ENCODE measurements around the gene TSPAN7.

TSPAN7 gene

GRCh38 chrX:38561126-38561868, at the start of gene TSPAN7:
Gene TSPAN7 (plus strand): TSS chrX:38561542. CDS start chrX:38561547, 5 bp downstream.
- H3K4me3 ChIP-seq (ENCODE audit: low read length in 2 of 2): peak within 1 kb of the TSS; percentile 67 to 78
- H3K36me3 ChIP-seq (ENCODE audit: control insufficient read depth in 2 of 2, insufficient read depth in 2 of 2, low read length in 2 of 2): no peaks in the 10 kb centered on the region
- H3K4me1 ChIP-seq (ENCODE audit: control insufficient read depth, insufficient read depth, low read length): peaks cover 7% of the 10 kb centered on the region
- peaks cover 0 to 3% of the 10 kb centered on the region in 2 donors for H3K9me3 ChIP-seq (ENCODE audit: control insufficient read depth in 2 of 2, low read length in 2 of 2)
- peaks cover 0 to 6% of the 10 kb centered on the region in 2 donors for H3K27me3 ChIP-seq (ENCODE audit: control insufficient read depth in 1 of 2, insufficient read depth in 2 of 2, low read length in 2 of 2)
- peak within 1 kb of the TSS; percentile 55 to 62 for H3K9ac ChIP-seq (ENCODE audit: low read length in 2 of 2)
- H3K27ac ChIP-seq (ENCODE audit: low read length): no peak within 1 kb of the TSS

GRCh38 chrX:38513112-38513742, 48.1 kb upstream of the TSPAN7 start:
- Histone ChIP-seq H3K27me3 (ENCODE audit: control insufficient read depth in 1 of 2, insufficient read depth in 2 of 2, low read length in 2 of 2) (peaks cover 0 to 2% of the 10 kb centered on the region in 2 donors), H3K9me3 (ENCODE audit: control insufficient read depth in 2 of 2, low read length in 2 of 2) (no peaks in the 10 kb centered on the region), H3K4me1 (ENCODE audit: control insufficient read depth, insufficient read depth, low read length) (no peaks in the 10 kb centered on the region), H3K27ac (ENCODE audit: low read length) (no peak overlapping the region), H3K9ac (ENCODE audit: low read length in 2 of 2) (no peak overlapping the region), H3K36me3 (ENCODE audit: control insufficient read depth in 2 of 2, insufficient read depth in 2 of 2, low read length in 2 of 2) (no peaks in the 10 kb centered on the region), H3K4me3 (ENCODE audit: low read length in 2 of 2) (no peak overlapping the region)

GRCh38 chrX:38514016-38514854, 47.1 kb upstream of the TSPAN7 start:
- Histone ChIP-seq H3K4me3 (ENCODE audit: low read length in 2 of 2) (no peak overlapping the region), H3K36me3 (ENCODE audit: control insufficient read depth in 2 of 2, insufficient read depth in 2 of 2, low read length in 2 of 2) (no peaks in the 10 kb centered on the region), H3K9me3 (ENCODE audit: control insufficient read depth in 2 of 2, low read length in 2 of 2) (no peaks in the 10 kb centered on the region), H3K27me3 (ENCODE audit: control insufficient read depth in 1 of 2, insufficient read depth in 2 of 2, low read length in 2 of 2) (peaks cover 0 to 2% of the 10 kb centered on the region in 2 donors), H3K4me1 (ENCODE audit: control insufficient read depth, insufficient read depth, low read length) (no peaks in the 10 kb centered on the region), H3K9ac (ENCODE audit: low read length in 2 of 2) (no peak overlapping the region), H3K27ac (ENCODE audit: low read length) (no peak overlapping the region)

GRCh38 chrX:38515291-38515690, 46.1 kb upstream of the TSPAN7 start:
- Histone ChIP-seq H3K36me3 (ENCODE audit: control insufficient read depth in 2 of 2, insufficient read depth in 2 of 2, low read length in 2 of 2) (no peaks in the 10 kb centered on the region), H3K4me3 (ENCODE audit: low read length in 2 of 2) (no peak overlapping the region), H3K4me1 (ENCODE audit: control insufficient read depth, insufficient read depth, low read length) (no peaks in the 10 kb centered on the region), H3K27me3 (ENCODE audit: control insufficient read depth in 1 of 2, insufficient read depth in 2 of 2, low read length in 2 of 2) (peaks cover 0 to 2% of the 10 kb centered on the region in 2 donors), H3K9me3 (ENCODE audit: control insufficient read depth in 2 of 2, low read length in 2 of 2) (no peaks in the 10 kb centered on the region), H3K27ac (ENCODE audit: low read length) (no peak overlapping the region), H3K9ac (ENCODE audit: low read length in 2 of 2) (no peak overlapping the region)

GRCh38 chrX:38516196-38516774, 45.1 kb upstream of the TSPAN7 start:
- H3K9me3 ChIP-seq (ENCODE audit: control insufficient read depth in 2 of 2, low read length in 2 of 2): no peaks in the 10 kb centered on the region
- H3K4me3 ChIP-seq (ENCODE audit: low read length in 2 of 2): no peak overlapping the region
- no peaks in the 10 kb centered on the region for H3K27me3 ChIP-seq (ENCODE audit: control insufficient read depth in 1 of 2, insufficient read depth in 2 of 2, low read length in 2 of 2)
- H3K36me3 ChIP-seq (ENCODE audit: control insufficient read depth in 2 of 2, insufficient read depth in 2 of 2, low read length in 2 of 2): no peaks in the 10 kb centered on the region
- H3K27ac ChIP-seq (ENCODE audit: low read length): no peak overlapping the region
- H3K9ac ChIP-seq (ENCODE audit: low read length in 2 of 2): no peak overlapping the region
- H3K4me1 ChIP-seq (ENCODE audit: control insufficient read depth, insufficient read depth, low read length): no peaks in the 10 kb centered on the region

- H3K36me3 ChIP-seq (ENCODE audit: control insufficient read depth in 2 of 2, insufficient read depth in 2 of 2, low read length in 2 of 2): no peaks in the 10 kb centered on the region
- H3K9me3 ChIP-seq (ENCODE audit: control insufficient read depth in 2 of 2, low read length in 2 of 2): no peaks in the 10 kb centered on the region
- no peak overlapping the region for H3K27ac ChIP-seq (ENCODE audit: low read length)
- no peaks in the 10 kb centered on the region for H3K4me1 ChIP-seq (ENCODE audit: control insufficient read depth, insufficient read depth, low read length)
- H3K27me3 ChIP-seq (ENCODE audit: control insufficient read depth in 1 of 2, insufficient read depth in 2 of 2, low read length in 2 of 2): no peaks in the 10 kb centered on the region
- no peak overlapping the region for H3K4me3 ChIP-seq (ENCODE audit: low read length in 2 of 2)
- H3K9ac ChIP-seq (ENCODE audit: low read length in 2 of 2): no peak overlapping the region
Observed at GRCh38 chrX:38519651-38520050, 41.7 kb upstream of the TSPAN7 start.

- Histone ChIP-seq H3K4me1 (ENCODE audit: control insufficient read depth, insufficient read depth, low read length) (no peaks in the 10 kb centered on the region), H3K4me3 (ENCODE audit: low read length in 2 of 2) (no peak overlapping the region), H3K9ac (ENCODE audit: low read length in 2 of 2) (no peak overlapping the region), H3K27ac (ENCODE audit: low read length) (no peak overlapping the region), H3K27me3 (ENCODE audit: control insufficient read depth in 1 of 2, insufficient read depth in 2 of 2, low read length in 2 of 2) (peaks cover 0 to 4% of the 10 kb centered on the region in 2 donors), H3K9me3 (ENCODE audit: control insufficient read depth in 2 of 2, low read length in 2 of 2) (peaks cover 0 to 3% of the 10 kb centered on the region in 2 donors), H3K36me3 (ENCODE audit: control insufficient read depth in 2 of 2, insufficient read depth in 2 of 2, low read length in 2 of 2) (no peaks in the 10 kb centered on the region)
Observed at GRCh38 chrX:38538134-38538533, 23.2 kb upstream of the TSPAN7 start.

- Histone ChIP-seq H3K9me3 (ENCODE audit: control insufficient read depth in 2 of 2, low read length in 2 of 2) (peaks cover 0 to 3% of the 10 kb centered on the region in 2 donors), H3K9ac (ENCODE audit: low read length in 2 of 2) (no peak overlapping the region), H3K4me1 (ENCODE audit: control insufficient read depth, insufficient read depth, low read length) (no peaks in the 10 kb centered on the region), H3K27ac (ENCODE audit: low read length) (no peak overlapping the region), H3K4me3 (ENCODE audit: low read length in 2 of 2) (no peak overlapping the region), H3K36me3 (ENCODE audit: control insufficient read depth in 2 of 2, insufficient read depth in 2 of 2, low read length in 2 of 2) (no peaks in the 10 kb centered on the region), H3K27me3 (ENCODE audit: control insufficient read depth in 1 of 2, insufficient read depth in 2 of 2, low read length in 2 of 2) (peaks cover 0 to 2% of the 10 kb centered on the region in 2 donors)
Observed at GRCh38 chrX:38539748-38540147, 21.6 kb upstream of the TSPAN7 start.

- no peaks in the 10 kb centered on the region for H3K4me1 ChIP-seq (ENCODE audit: control insufficient read depth, insufficient read depth, low read length)
- no peaks in the 10 kb centered on the region for H3K36me3 ChIP-seq (ENCODE audit: control insufficient read depth in 2 of 2, insufficient read depth in 2 of 2, low read length in 2 of 2)
- H3K27me3 ChIP-seq (ENCODE audit: control insufficient read depth in 1 of 2, insufficient read depth in 2 of 2, low read length in 2 of 2): no peaks in the 10 kb centered on the region
- no peak overlapping the region for H3K27ac ChIP-seq (ENCODE audit: low read length)
- H3K9me3 ChIP-seq (ENCODE audit: control insufficient read depth in 2 of 2, low read length in 2 of 2): peaks cover 0 to 4% of the 10 kb centered on the region in 2 donors
- no peak overlapping the region for H3K4me3 ChIP-seq (ENCODE audit: low read length in 2 of 2)
- H3K9ac ChIP-seq (ENCODE audit: low read length in 2 of 2): no peak overlapping the region
Observed at GRCh38 chrX:38548508-38548907, 12.8 kb upstream of the TSPAN7 start.

- H3K4me1 ChIP-seq (ENCODE audit: control insufficient read depth, insufficient read depth, low read length): no peaks in the 10 kb centered on the region
- no peaks in the 10 kb centered on the region for H3K36me3 ChIP-seq (ENCODE audit: control insufficient read depth in 2 of 2, insufficient read depth in 2 of 2, low read length in 2 of 2)
- no peak overlapping the region for H3K4me3 ChIP-seq (ENCODE audit: low read length in 2 of 2)
- peaks cover 0 to 2% of the 10 kb centered on the region in 2 donors for H3K27me3 ChIP-seq (ENCODE audit: control insufficient read depth in 1 of 2, insufficient read depth in 2 of 2, low read length in 2 of 2)
- H3K27ac ChIP-seq (ENCODE audit: low read length): no peak overlapping the region
- H3K9ac ChIP-seq (ENCODE audit: low read length in 2 of 2): no peak overlapping the region
- H3K9me3 ChIP-seq (ENCODE audit: control insufficient read depth in 2 of 2, low read length in 2 of 2): peaks cover 0 to 4% of the 10 kb centered on the region in 2 donors
Observed at GRCh38 chrX:38552721-38553120, 8.6 kb upstream of the TSPAN7 start.

Measured in stomach smooth muscle (tissue), 2 donors.